GM12878 (cell line): ENCODE data around the gene NR6A1.

ENCODE experiments used
- CHD2 ChIP-seq: IDR thresholded peaks from 2 replicates; pipeline ENCODE4 v1.6.1; 2011; ENCODE audit warnings: low read depth, low read length, improper control_type of control experiment, borderline replicate concordance
- EED ChIP-seq: sonication (generic); IDR thresholded peaks from 2 replicates; pipeline ENCODE4 v1.6.1; 2016; ENCODE audit warnings: antibody characterized with exemption, low read depth
- EZH2 ChIP-seq: IDR thresholded peaks from 2 replicates; pipeline ENCODE4 v1.6.1; 2012; ENCODE audit warnings: low read depth, mild to moderate bottlenecking, control low read depth, inconsistent platforms, low read length, borderline replicate concordance; ENCODE audit not compliant: control insufficient read depth
- FOXM1 ChIP-seq: IDR thresholded peaks from 2 replicates; pipeline ENCODE4 v1.6.1; 2012; ENCODE audit warnings: low read depth, mild to moderate bottlenecking, inconsistent platforms, low read length, moderate library complexity
- GABPA ChIP-seq: IDR thresholded peaks from 2 replicates; pipeline ENCODE4 v1.6.1; 2014; ENCODE audit warnings: antibody characterized with exemption, low read depth, mild to moderate bottlenecking, inconsistent platforms
- HDGF ChIP-seq: fragments of 450-650 bp; IDR thresholded peaks from 2 replicates; pipeline ENCODE4 v1.6.1; 2016; ENCODE audit warnings: antibody characterized with exemption
- POU2F2 ChIP-seq: IDR thresholded peaks from 3 replicates; pipeline ENCODE4 v1.6.1; 2011; ENCODE audit warnings: low read depth, mild to moderate bottlenecking, low read length, borderline replicate concordance
- RAD21 ChIP-seq: IDR thresholded peaks from 2 replicates; pipeline ENCODE4 v1.6.1; 2011; ENCODE audit warnings: mild to moderate bottlenecking, low read depth, low read length, moderate library complexity; ENCODE audit not compliant: insufficient read depth
- SIN3A ChIP-seq: IDR thresholded peaks from 2 replicates; pipeline ENCODE4 v1.6.1; 2012; ENCODE audit warnings: low read depth, low read length, improper control_type of control experiment
- SIX5 ChIP-seq: IDR thresholded peaks from 2 replicates; pipeline ENCODE4 v1.6.1; 2011; ENCODE audit warnings: mild to moderate bottlenecking, low read depth, low read length, moderate library complexity; ENCODE audit not compliant: severe bottlenecking
- SMC3 ChIP-seq: IDR thresholded peaks from 2 replicates; pipeline ENCODE4 v1.6.1; 2011; ENCODE audit warnings: low read length, improper control_type of control experiment, borderline replicate concordance
- SUPT20H ChIP-seq: IDR thresholded peaks from 2 replicates; pipeline ENCODE4 v1.6.1; 2011; ENCODE audit warnings: low read depth, mild to moderate bottlenecking, low read length, moderate library complexity, borderline replicate concordance; ENCODE audit not compliant: control insufficient read depth
- TF ChIP-seq, protein P1 (sequence below), 3 experiments: IDR thresholded peaks in 2 of 3; conservative IDR thresholded peaks in 1 of 3; 2 replicates each; pipeline ENCODE4 v1.5.1; 2011; ENCODE audit warnings: low read depth in 3 of 3, low read length in 3 of 3, mild to moderate bottlenecking in 3 of 3, control low read depth in 2 of 3, moderate library complexity in 2 of 3, inconsistent platforms in 1 of 3, mixed read lengths in 1 of 3; ENCODE audit not compliant: control insufficient read depth in 2 of 3, insufficient read depth in 1 of 3; ENCODE audit errors: extremely low read depth in 1 of 3

DNA sequence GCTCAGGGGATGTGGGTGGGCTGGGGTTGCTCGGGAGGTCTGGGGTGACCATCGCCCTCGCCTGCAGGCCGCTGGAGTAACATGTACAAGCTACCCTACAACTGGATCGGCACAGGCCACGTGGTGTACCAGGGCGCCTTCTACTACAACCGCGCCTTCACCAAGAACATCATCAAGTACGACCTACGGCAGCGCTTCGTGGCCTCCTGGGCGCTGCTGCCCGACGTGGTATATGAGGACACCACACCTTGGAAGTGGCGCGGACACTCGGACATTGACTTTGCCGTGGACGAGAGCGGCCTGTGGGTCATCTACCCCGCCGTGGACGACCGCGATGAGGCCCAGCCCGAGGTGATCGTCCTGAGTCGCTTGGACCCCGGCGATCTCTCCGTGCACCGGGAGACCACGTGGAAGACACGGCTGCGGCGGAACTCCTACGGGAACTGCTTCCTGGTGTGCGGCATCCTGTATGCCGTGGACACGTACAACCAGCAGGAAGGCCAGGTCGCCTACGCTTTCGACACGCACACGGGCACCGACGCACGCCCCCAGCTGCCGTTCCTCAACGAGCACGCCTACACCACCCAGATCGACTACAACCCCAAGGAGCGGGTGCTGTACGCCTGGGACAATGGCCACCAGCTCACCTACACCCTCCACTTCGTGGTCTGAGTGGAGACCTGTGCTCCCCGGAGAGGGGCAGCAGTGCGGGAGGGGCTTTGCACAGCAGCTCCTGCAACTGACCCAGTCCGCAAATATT lies 38.8 kb upstream of the NR6A1 start:
- no peak for TF ChIP-seq HDGF
- TF ChIP-seq, protein P1, sequence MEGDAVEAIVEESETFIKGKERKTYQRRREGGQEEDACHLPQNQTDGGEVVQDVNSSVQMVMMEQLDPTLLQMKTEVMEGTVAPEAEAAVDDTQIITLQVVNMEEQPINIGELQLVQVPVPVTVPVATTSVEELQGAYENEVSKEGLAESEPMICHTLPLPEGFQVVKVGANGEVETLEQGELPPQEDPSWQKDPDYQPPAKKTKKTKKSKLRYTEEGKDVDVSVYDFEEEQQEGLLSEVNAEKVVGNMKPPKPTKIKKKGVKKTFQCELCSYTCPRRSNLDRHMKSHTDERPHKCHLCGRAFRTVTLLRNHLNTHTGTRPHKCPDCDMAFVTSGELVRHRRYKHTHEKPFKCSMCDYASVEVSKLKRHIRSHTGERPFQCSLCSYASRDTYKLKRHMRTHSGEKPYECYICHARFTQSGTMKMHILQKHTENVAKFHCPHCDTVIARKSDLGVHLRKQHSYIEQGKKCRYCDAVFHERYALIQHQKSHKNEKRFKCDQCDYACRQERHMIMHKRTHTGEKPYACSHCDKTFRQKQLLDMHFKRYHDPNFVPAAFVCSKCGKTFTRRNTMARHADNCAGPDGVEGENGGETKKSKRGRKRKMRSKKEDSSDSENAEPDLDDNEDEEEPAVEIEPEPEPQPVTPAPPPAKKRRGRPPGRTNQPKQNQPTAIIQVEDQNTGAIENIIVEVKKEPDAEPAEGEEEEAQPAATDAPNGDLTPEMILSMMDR (IDR thresholded peaks at IDR 0.05 in 2 of 3, conservative IDR thresholded peaks at IDR 0.05 in 1 of 3; ENCODE audit: control insufficient read depth in 2 of 3, extremely low read depth in 1 of 3, insufficient read depth in 1 of 3, low read depth in 3 of 3, low read length in 3 of 3), result no peak
- TF ChIP-seq EED, result no peak
- TF ChIP-seq GABPA, result no peak
- no peak for TF ChIP-seq SIX5
- no peak for TF ChIP-seq SUPT20H
- TF ChIP-seq SMC3, result no peak
- no peak for TF ChIP-seq EZH2
- no peak for TF ChIP-seq RAD21
- TF ChIP-seq POU2F2, result no peak
- no peak for TF ChIP-seq CHD2
- TF ChIP-seq FOXM1, result no peak
- no peak for TF ChIP-seq SIN3A
